Stimulated activated CD8-positive, alpha-beta memory T cell treated with anti-CD3 and anti-CD28 coated beads, Interleukin-7, amount 100 ng/mL, for 48 hours (primary cell): ENCODE data around the gene RNF169.

ENCODE experiments used
- DNase-seq, 2 donors: peaks; one replicate each; pipeline ENCODE4 v3.0.0-alpha.2; 2020; ENCODE audit warnings: low read depth in 1 of 2; ENCODE audit errors: extremely low read depth in 1 of 2

The RNF169 gene

GRCh38 chr11:74748211-74749126 is at the start of gene RNF169:
Gene RNF169, plus strand, starts transcription at chr11:74748849. Its CDS starts 32 bp downstream, at chr11:74748881.
- DNase-seq: peak; percentile 72 to 89

GRCh38 chr11:74699615-74700396 is 48.8 kb upstream of the RNF169 start:
- no peak for DNase-seq

- no peak for DNase-seq
Observed at GRCh38 chr11:74701351-74701750, 47.3 kb upstream of the RNF169 start.

- DNase-seq: peak in 1 of 2 donors; percentile 15
Observed at GRCh38 chr11:74702383-74703007, 46.2 kb upstream of the RNF169 start.

GRCh38 chr11:74703211-74703610 is 45.4 kb upstream of the RNF169 start:
- no peak for DNase-seq

- DNase-seq: no peak
Observed at GRCh38 chr11:74707182-74707581, 41.5 kb upstream of the RNF169 start.

GRCh38 chr11:74707602-74708510 is 40.8 kb upstream of the RNF169 start:
- no peak for DNase-seq

- DNase-seq: no peak
Observed at GRCh38 chr11:74709175-74709574, 39.5 kb upstream of the RNF169 start.

- DNase-seq: no peak
Observed at GRCh38 chr11:74710281-74710938, 38.2 kb upstream of the RNF169 start.

- DNase-seq: no peak
Observed at GRCh38 chr11:74713686-74714085, 35.0 kb upstream of the RNF169 start.

- peak in 1 of 2 donors; percentile 22 for DNase-seq
Observed at GRCh38 chr11:74714904-74715303, 33.7 kb upstream of the RNF169 start.

- DNase-seq: no peak
Observed at GRCh38 chr11:74717221-74717969, 31.3 kb upstream of the RNF169 start.

GRCh38 chr11:74719011-74719410 is 29.6 kb upstream of the RNF169 start:
- DNase-seq: no peak

GRCh38 chr11:74720596-74721478 is 27.8 kb upstream of the RNF169 start:
- DNase-seq: no peak

GRCh38 chr11:74721479-74721835 is 27.2 kb upstream of the RNF169 start:
- DNase-seq: no peak

- DNase-seq: no peak
Observed at GRCh38 chr11:74723511-74723910, 25.1 kb upstream of the RNF169 start.

- DNase-seq: no peak
Observed at GRCh38 chr11:74725701-74726100, 22.9 kb upstream of the RNF169 start.

- peak in 1 of 2 donors; percentile 31 for DNase-seq
Observed at GRCh38 chr11:74726547-74727182, 22.0 kb upstream of the RNF169 start.
